ENCODE measurements around the gene PDGFD. TPM values are rescaled to one million over a fixed set of nuclear protein-coding genes. Genes with fewer than 3 reads are reported as not detected.

PDGFD gene
- total and polyA plus RNA-seq, 2 donors (not counting 3 experiments of a cell fraction or from before 2014, with no cell fraction given), result 6.3 to 13.1 TPM

DNA sequence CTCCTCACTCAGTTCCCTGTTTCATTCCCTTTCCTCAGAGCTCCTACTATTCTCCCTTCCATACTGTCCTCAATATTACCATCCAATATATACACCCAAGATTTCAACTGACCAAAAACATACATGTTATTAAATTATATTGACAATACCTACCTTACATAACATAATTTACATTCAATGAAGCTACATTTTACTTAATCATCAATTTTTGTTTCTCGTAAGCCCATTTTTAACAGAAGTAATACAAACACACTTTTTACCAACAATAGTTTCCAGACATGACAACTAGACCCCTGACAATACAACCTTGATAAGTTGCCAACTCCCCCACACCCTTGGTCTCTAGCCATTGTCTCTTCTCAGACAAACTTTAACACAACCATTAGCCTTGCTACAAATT is 273.3 kb downstream of the PDGFD start:
- H3K9ac ChIP-seq (replicated peaks; ENCODE audit: extremely low read depth, insufficient read depth, low read length), result no peak overlapping the region
- DNase-seq (ENCODE audit: low read depth, low spot score) (no peak), FAIRE-seq (no peak)
- dilution Hi-C loops (cut with MboI; ENCODE audit: extremely low pct_ligation_motif_present, low sequenced_read_pairs), result no loop called here
- no peaks in the 10 kb centered on the region for H3K27me3 ChIP-seq (ENCODE audit: control insufficient read depth in 2 of 2, insufficient read depth in 2 of 2, low read length in 2 of 2)
- no peaks in the 10 kb centered on the region for H3K9me3 ChIP-seq (replicated peaks; ENCODE audit: control insufficient read depth, insufficient read depth, low read length)
- no peak overlapping the region for H3K4me3 ChIP-seq (replicated peaks in 1 of 3; ENCODE audit: insufficient read depth in 1 of 3, low read depth in 1 of 3, low read length in 3 of 3)
- intact Hi-C loops (cut with micrococcal nuclease), result no loop called here
- ChIA-PET CTCF (interaction anchor here (1.4 kb wide), 1 partner anchor 9 kb away, joined by 5 read pairs; no protein-coding TSS in a partner anchor), POLR2A (no interaction called here)
- H2AFZ ChIP-seq (ENCODE audit: low read depth, low read length), result no peak overlapping the region
- BruUV-seq (replicated peaks), result no TSS peak
- no peaks in the 10 kb centered on the region for H3K79me2 ChIP-seq (ENCODE audit: control insufficient read depth, insufficient read depth, low read length)
- no peak overlapping the region for H3K4me2 ChIP-seq (ENCODE audit: insufficient read depth, low read length)
- H3K36me3 ChIP-seq (ENCODE audit: control insufficient read depth in 2 of 2, extremely low read depth in 1 of 2, insufficient read depth in 2 of 2, low read length in 2 of 2), result no peaks in the 10 kb centered on the region
- no peaks in the 10 kb centered on the region for H3K4me1 ChIP-seq (ENCODE audit: control insufficient read depth, extremely low read depth, insufficient read depth, low read length)
- H4K20me1 ChIP-seq (replicated peaks; ENCODE audit: control insufficient read depth, extremely low read depth, insufficient read depth, low read length), result no peaks in the 10 kb centered on the region
- no peaks in the 10 kb centered on the region for H3K9me1 ChIP-seq (replicated peaks; ENCODE audit: control insufficient read depth, extremely low read depth, insufficient read depth, low read length)
- H3K27ac ChIP-seq (ENCODE audit: insufficient read depth, low read depth, low read length), result no peak overlapping the region
- TF ChIP-seq, protein P1, sequence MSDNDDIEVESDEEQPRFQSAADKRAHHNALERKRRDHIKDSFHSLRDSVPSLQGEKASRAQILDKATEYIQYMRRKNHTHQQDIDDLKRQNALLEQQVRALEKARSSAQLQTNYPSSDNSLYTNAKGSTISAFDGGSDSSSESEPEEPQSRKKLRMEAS (IDR thresholded peaks at IDR 0.05; ENCODE audit: insufficient read depth, insufficient read length), result no peak
- no peak for TF ChIP-seq FOS (IDR thresholded peaks at IDR 0.05; ENCODE audit: borderline replicate concordance, insufficient read depth, low read length)
- no peak for TF ChIP-seq MYC (IDR thresholded peaks at IDR 0.05; ENCODE audit: low read depth, low read length)
- TF ChIP-seq POLR2A (IDR thresholded peaks at IDR 0.05; ENCODE audit: low read depth, low read length), result no peak
- TF ChIP-seq JUN (IDR thresholded peaks at IDR 0.05; ENCODE audit: borderline replicate concordance, insufficient read depth, insufficient read length, low read depth), result no peak
- TF ChIP-seq POLR2AphosphoS5 (IDR thresholded peaks at IDR 0.05; ENCODE audit: insufficient read depth, low read depth, low read length), result no peak
- TF ChIP-seq, protein P2, sequence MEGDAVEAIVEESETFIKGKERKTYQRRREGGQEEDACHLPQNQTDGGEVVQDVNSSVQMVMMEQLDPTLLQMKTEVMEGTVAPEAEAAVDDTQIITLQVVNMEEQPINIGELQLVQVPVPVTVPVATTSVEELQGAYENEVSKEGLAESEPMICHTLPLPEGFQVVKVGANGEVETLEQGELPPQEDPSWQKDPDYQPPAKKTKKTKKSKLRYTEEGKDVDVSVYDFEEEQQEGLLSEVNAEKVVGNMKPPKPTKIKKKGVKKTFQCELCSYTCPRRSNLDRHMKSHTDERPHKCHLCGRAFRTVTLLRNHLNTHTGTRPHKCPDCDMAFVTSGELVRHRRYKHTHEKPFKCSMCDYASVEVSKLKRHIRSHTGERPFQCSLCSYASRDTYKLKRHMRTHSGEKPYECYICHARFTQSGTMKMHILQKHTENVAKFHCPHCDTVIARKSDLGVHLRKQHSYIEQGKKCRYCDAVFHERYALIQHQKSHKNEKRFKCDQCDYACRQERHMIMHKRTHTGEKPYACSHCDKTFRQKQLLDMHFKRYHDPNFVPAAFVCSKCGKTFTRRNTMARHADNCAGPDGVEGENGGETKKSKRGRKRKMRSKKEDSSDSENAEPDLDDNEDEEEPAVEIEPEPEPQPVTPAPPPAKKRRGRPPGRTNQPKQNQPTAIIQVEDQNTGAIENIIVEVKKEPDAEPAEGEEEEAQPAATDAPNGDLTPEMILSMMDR (IDR thresholded peaks at IDR 0.05; ENCODE audit: extremely low read depth in 1 of 2, insufficient read depth in 1 of 2, low read depth in 1 of 2, low read length in 2 of 2), result no peak
- no peak for TF ChIP-seq GATA2 (IDR thresholded peaks at IDR 0.05; ENCODE audit: insufficient read depth, insufficient read length, low read depth, low read length)
- no peak for TF ChIP-seq EZH2 (IDR thresholded peaks at IDR 0.05; ENCODE audit: borderline replicate concordance, low read depth, low read length, severe bottlenecking)

Measured in endothelial cell of umbilical vein (primary cell).